ENCODE results near the gene TOPBP1.

- TF ChIP-seq CTCF (IDR thresholded peaks at IDR 0.05) (no peak), POLR2A (IDR thresholded peaks at IDR 0.05) (no peak)
Observed at GRCh38 chr3:133562376-133562775, 99.4 kb downstream of the TOPBP1 start.
